Measurements from ENCODE around the gene POC1B.

Gene POC1B

GRCh38 chr12:89540586-89540985 lies 14.7 kb upstream of the POC1B start:
- Histone ChIP-seq H3K4me1 (ENCODE audit: control insufficient read depth in 1 of 2, insufficient read depth in 2 of 2, low read length in 2 of 2) (peaks cover 7 to 31% of the 10 kb centered on the region in 2 donors), H3K27me3 (ENCODE audit: control insufficient read depth in 1 of 2, insufficient read depth in 2 of 2, low read length in 2 of 2) (no peaks in the 10 kb centered on the region), H3K27ac (ENCODE audit: low read depth, low read length) (no peak overlapping the region), H3K9me3 (ENCODE audit: control insufficient read depth in 1 of 2, low read length in 2 of 2) (no peaks in the 10 kb centered on the region), H3K4me3 (ENCODE audit: low read depth in 1 of 2, low read length in 2 of 2) (no peak overlapping the region), H3K9ac (ENCODE audit: low read depth in 1 of 2, low read length in 2 of 2) (no peak overlapping the region), H3K36me3 (ENCODE audit: control insufficient read depth in 1 of 2, insufficient read depth in 2 of 2, low read length in 2 of 2) (no peaks in the 10 kb centered on the region)

- H3K4me3 ChIP-seq (ENCODE audit: low read depth in 1 of 2, low read length in 2 of 2): no peak overlapping the region
- no peak overlapping the region for H3K27ac ChIP-seq (ENCODE audit: low read depth, low read length)
- H3K9me3 ChIP-seq (ENCODE audit: control insufficient read depth in 1 of 2, low read length in 2 of 2): no peaks in the 10 kb centered on the region
- H3K27me3 ChIP-seq (ENCODE audit: control insufficient read depth in 1 of 2, insufficient read depth in 2 of 2, low read length in 2 of 2): no peaks in the 10 kb centered on the region
- H3K9ac ChIP-seq (ENCODE audit: low read depth in 1 of 2, low read length in 2 of 2): no peak overlapping the region
- no peaks in the 10 kb centered on the region for H3K36me3 ChIP-seq (ENCODE audit: control insufficient read depth in 1 of 2, insufficient read depth in 2 of 2, low read length in 2 of 2)
- H3K4me1 ChIP-seq (ENCODE audit: control insufficient read depth in 1 of 2, insufficient read depth in 2 of 2, low read length in 2 of 2): peaks cover 7 to 26% of the 10 kb centered on the region in 2 donors
These were observed 13.8 kb upstream of the POC1B start for GRCh38 chr12:89539426-89540223.

- Histone ChIP-seq H3K4me3 (ENCODE audit: low read depth in 1 of 2, low read length in 2 of 2) (no peak overlapping the region), H3K36me3 (ENCODE audit: control insufficient read depth in 1 of 2, insufficient read depth in 2 of 2, low read length in 2 of 2) (peaks cover 0 to under 1% of the 10 kb centered on the region in 2 donors), H3K27me3 (ENCODE audit: control insufficient read depth in 1 of 2, insufficient read depth in 2 of 2, low read length in 2 of 2) (no peaks in the 10 kb centered on the region), H3K27ac (ENCODE audit: low read depth, low read length) (no peak overlapping the region), H3K4me1 (ENCODE audit: control insufficient read depth in 1 of 2, insufficient read depth in 2 of 2, low read length in 2 of 2) (peaks cover 7 to 21% of the 10 kb centered on the region in 2 donors), H3K9me3 (ENCODE audit: control insufficient read depth in 1 of 2, low read length in 2 of 2) (no peaks in the 10 kb centered on the region), H3K9ac (ENCODE audit: low read depth in 1 of 2, low read length in 2 of 2) (no peak overlapping the region)
These were observed 13.1 kb upstream of the POC1B start for GRCh38 chr12:89538897-89539296.

DNA sequence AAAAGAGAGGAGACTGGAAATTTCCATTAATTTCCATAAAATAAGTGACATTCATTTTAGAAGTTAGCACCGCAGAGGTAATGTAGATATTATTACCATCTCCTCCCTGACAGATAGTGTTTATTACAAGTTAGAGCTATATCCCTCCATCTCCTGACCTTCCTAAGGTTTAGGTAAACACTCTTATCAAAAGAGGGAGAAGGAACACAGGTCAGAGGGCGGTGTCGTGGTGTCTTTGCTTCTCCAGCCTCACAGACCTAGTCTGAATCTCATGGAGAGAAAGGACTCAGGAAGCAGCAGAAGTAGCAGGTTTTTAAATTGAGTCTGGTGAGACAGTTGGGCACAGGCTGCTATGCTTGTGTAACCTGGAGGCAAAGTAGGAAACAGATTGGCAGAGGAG lies 11.5 kb upstream of the POC1B start:
- Histone ChIP-seq H3K9me3 (ENCODE audit: control insufficient read depth in 1 of 2, low read length in 2 of 2) (no peaks in the 10 kb centered on the region), H3K27ac (ENCODE audit: low read depth, low read length) (no peak overlapping the region), H3K27me3 (ENCODE audit: control insufficient read depth in 1 of 2, insufficient read depth in 2 of 2, low read length in 2 of 2) (no peaks in the 10 kb centered on the region), H3K36me3 (ENCODE audit: control insufficient read depth in 1 of 2, insufficient read depth in 2 of 2, low read length in 2 of 2) (peaks cover 0 to 4% of the 10 kb centered on the region in 2 donors), H3K4me1 (ENCODE audit: control insufficient read depth in 1 of 2, insufficient read depth in 2 of 2, low read length in 2 of 2) (peaks cover 2 to 10% of the 10 kb centered on the region in 2 donors), H3K9ac (ENCODE audit: low read depth in 1 of 2, low read length in 2 of 2) (no peak overlapping the region), H3K4me3 (ENCODE audit: low read depth in 1 of 2, low read length in 2 of 2) (no peak overlapping the region)

DNA sequence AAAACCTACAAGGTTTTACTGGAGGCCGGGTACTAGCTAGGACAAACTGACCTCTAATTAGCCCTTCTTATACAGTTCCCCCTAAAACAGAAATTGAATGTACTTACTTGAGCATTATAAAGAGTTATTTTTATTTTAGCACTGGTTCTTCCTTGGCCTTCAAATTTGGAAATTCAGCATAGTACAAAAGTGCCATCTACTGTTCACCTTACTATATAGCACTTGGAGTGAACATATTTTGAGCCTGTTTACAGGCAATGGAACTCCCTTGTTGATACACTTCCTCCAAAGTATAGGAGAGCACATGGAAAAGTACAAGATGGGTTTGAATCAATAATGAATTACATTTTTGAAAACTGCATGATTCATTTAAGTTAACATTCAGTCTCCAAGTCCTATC lies 3.9 kb upstream of the POC1B start:
- Histone ChIP-seq H3K27ac (ENCODE audit: low read depth, low read length) (no peak overlapping the region), H3K36me3 (ENCODE audit: control insufficient read depth in 1 of 2, insufficient read depth in 2 of 2, low read length in 2 of 2) (peaks cover 0 to 4% of the 10 kb centered on the region in 2 donors), H3K4me3 (ENCODE audit: low read depth in 1 of 2, low read length in 2 of 2) (no peak overlapping the region), H3K27me3 (ENCODE audit: control insufficient read depth in 1 of 2, insufficient read depth in 2 of 2, low read length in 2 of 2) (no peaks in the 10 kb centered on the region), H3K9me3 (ENCODE audit: control insufficient read depth in 1 of 2, low read length in 2 of 2) (no peaks in the 10 kb centered on the region), H3K4me1 (ENCODE audit: control insufficient read depth in 1 of 2, insufficient read depth in 2 of 2, low read length in 2 of 2) (peaks cover 11 to 17% of the 10 kb centered on the region in 2 donors), H3K9ac (ENCODE audit: low read depth in 1 of 2, low read length in 2 of 2) (no peak overlapping the region)

DNA sequence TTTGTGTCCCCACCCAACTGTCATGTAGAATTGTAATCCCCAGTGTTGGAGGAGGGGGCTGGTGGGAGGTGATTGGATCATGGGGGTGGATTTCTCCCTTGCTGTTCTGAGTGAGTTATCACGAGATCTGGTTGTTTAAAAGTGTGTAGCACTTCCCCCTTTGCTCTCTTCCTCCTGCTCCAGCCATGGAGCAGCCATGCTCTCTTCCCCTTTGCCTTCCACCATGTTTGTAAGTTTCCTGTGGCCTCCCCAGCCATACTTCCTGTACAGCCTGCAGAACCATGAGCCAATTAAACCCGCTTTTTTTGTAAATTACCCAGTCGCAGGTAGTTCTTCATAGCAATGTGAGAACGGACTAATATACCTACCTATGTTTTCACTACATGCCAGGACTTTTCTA lies 2.6 kb upstream of the POC1B start:
- Histone ChIP-seq H3K27me3 (ENCODE audit: control insufficient read depth in 1 of 2, insufficient read depth in 2 of 2, low read length in 2 of 2) (no peaks in the 10 kb centered on the region), H3K9me3 (ENCODE audit: control insufficient read depth in 1 of 2, low read length in 2 of 2) (no peaks in the 10 kb centered on the region), H3K4me1 (ENCODE audit: control insufficient read depth in 1 of 2, insufficient read depth in 2 of 2, low read length in 2 of 2) (peaks cover 16 to 25% of the 10 kb centered on the region in 2 donors), H3K4me3 (ENCODE audit: low read depth in 1 of 2, low read length in 2 of 2) (no peak overlapping the region), H3K36me3 (ENCODE audit: control insufficient read depth in 1 of 2, insufficient read depth in 2 of 2, low read length in 2 of 2) (no peaks in the 10 kb centered on the region), H3K9ac (ENCODE audit: low read depth in 1 of 2, low read length in 2 of 2) (no peak overlapping the region), H3K27ac (ENCODE audit: low read depth, low read length) (no peak overlapping the region)

DNA sequence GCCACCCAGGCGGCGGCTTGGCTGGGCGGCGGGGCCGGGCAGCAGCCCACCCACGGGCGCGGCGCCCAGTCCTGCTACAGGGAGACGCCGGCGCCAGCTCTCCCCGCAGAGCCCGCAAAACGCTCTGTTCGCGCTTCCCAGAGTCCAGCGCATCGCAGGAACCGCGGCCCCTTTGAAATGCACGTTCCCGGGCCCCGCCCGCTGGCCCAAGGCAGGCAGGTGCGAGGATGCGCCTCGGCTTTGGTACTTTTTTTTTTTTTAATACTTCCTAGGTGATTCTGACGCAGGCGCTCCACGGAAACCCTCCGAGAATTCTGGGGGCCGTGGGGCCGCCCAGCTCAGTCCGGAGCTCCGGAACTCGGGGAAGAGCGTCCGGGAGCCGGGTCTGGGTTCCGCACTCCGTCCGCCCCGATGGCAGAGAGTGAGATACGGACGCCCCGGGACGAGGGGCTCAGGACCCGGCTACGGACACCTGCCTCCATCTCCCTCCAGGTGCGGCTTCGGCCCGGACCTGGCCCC lies 483 bp downstream of the POC1B start:
- H3K4me3 ChIP-seq (ENCODE audit: low read depth in 1 of 2, low read length in 2 of 2): peak overlapping the region; percentile 77 to 100
- no peaks in the 10 kb centered on the region for H3K27me3 ChIP-seq (ENCODE audit: control insufficient read depth in 1 of 2, insufficient read depth in 2 of 2, low read length in 2 of 2)
- peak overlapping the region; percentile 82 to 92 for H3K9ac ChIP-seq (ENCODE audit: low read depth in 1 of 2, low read length in 2 of 2)
- peak overlapping the region; percentile 87 for H3K27ac ChIP-seq (ENCODE audit: low read depth, low read length)
- no peaks in the 10 kb centered on the region for H3K9me3 ChIP-seq (ENCODE audit: control insufficient read depth in 1 of 2, low read length in 2 of 2)
- H3K4me1 ChIP-seq (ENCODE audit: control insufficient read depth in 1 of 2, insufficient read depth in 2 of 2, low read length in 2 of 2): peaks cover 22 to 37% of the 10 kb centered on the region in 2 donors
- H3K36me3 ChIP-seq (ENCODE audit: control insufficient read depth in 1 of 2, insufficient read depth in 2 of 2, low read length in 2 of 2): no peaks in the 10 kb centered on the region

DNA sequence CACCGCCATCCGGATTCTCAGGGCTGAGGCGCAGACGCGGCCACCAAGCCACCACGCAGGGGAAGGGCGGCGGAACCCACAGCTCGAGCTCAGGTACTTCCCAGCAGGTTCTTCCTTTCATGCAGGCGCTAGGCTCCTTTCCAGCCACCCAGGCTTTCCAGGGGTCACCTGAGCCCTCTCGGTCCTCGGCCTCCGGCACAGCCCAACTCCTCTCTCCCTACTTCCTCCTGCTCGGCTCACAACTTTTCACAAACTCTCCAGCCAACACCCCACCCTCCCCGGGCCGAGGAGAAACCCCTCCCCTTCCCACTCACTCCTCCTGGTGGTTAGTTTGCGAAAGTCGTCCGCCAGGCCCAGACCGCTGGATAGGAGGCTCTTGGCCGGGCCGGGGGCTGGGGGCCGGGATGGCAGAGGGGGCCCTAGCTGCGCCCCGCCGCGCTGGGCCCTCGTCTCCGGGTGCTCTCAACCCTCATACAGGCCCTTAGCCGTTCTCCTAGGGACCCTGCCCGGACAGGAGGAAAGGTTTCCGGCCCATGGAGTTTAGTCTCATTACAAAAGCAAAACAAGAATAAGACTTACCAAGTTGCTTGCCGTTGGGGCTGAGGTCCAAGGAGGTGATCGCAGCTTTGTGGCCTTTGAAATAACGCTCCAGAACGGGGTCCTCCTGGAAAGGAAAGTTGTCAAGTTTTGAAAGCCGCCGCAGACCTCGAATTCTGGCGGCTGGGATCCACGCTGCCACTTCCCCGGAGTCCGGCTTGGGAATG lies 1.1 kb downstream of the POC1B start, which contains the start of gene GALNT4:
Gene GALNT4 (minus strand): TSS at position 256 of the 764 bp plus-strand sequence. CDS start 247 bp downstream, at position 9.
- Histone ChIP-seq H3K9me3 (ENCODE audit: control insufficient read depth in 1 of 2, low read length in 2 of 2) (no peaks in the 10 kb centered on the region), H3K9ac (ENCODE audit: low read depth in 1 of 2, low read length in 2 of 2) (peak within 1 kb of the TSS; percentile 82 to 92), H3K4me1 (ENCODE audit: control insufficient read depth in 1 of 2, insufficient read depth in 2 of 2, low read length in 2 of 2) (peaks cover 25 to 37% of the 10 kb centered on the region in 2 donors), H3K27ac (ENCODE audit: low read depth, low read length) (peak within 1 kb of the TSS; percentile 87), H3K27me3 (ENCODE audit: control insufficient read depth in 1 of 2, insufficient read depth in 2 of 2, low read length in 2 of 2) (no peaks in the 10 kb centered on the region), H3K4me3 (ENCODE audit: low read depth in 1 of 2, low read length in 2 of 2) (peak within 1 kb of the TSS; percentile 77 to 100), H3K36me3 (ENCODE audit: control insufficient read depth in 1 of 2, insufficient read depth in 2 of 2, low read length in 2 of 2) (no peaks in the 10 kb centered on the region)

DNA sequence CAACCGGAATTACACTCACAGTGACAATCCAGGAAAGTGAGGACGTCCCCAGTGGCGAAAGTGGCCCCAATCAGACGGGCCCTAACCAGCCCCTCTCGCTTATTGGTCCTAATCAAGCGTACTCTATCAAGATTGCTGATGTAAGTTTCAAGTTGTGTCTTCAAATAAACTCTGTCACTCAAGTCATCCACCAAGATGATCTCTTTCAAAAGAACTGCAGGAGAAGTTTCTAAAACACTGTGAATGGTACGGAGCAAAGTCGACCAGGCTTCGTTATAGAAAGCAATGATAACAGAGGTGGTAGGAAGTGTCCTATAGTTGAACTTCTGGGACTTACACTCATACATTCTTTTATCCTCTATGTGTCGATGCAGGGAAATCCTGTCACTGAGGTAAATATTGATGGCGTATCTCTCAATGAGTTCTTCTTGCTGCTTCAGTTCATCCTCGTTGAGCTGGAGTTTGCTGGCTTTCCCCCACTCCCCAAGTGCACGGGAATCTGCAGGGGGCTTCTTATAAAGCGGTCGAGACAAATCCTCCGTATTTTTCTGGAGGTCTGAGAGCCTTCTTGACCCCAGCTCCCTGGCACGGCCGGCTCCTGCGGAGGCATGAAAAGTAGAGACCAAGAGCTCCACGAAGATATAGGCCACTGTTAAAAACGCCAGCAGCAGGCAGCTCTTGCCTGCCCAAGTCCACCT lies 1.9 kb downstream of the POC1B start:
- H3K4me1 ChIP-seq (ENCODE audit: control insufficient read depth in 1 of 2, insufficient read depth in 2 of 2, low read length in 2 of 2): peaks cover 31 to 37% of the 10 kb centered on the region in 2 donors

More for the DNA sequence above, 1.9 kb downstream of the POC1B start:
- Histone ChIP-seq H3K9me3 (ENCODE audit: control insufficient read depth in 1 of 2, low read length in 2 of 2) (no peaks in the 10 kb centered on the region), H3K27me3 (ENCODE audit: control insufficient read depth in 1 of 2, insufficient read depth in 2 of 2, low read length in 2 of 2) (no peaks in the 10 kb centered on the region), H3K4me3 (ENCODE audit: low read depth in 1 of 2, low read length in 2 of 2) (peak overlapping the region; percentile 77 to 100), H3K36me3 (ENCODE audit: control insufficient read depth in 1 of 2, insufficient read depth in 2 of 2, low read length in 2 of 2) (no peaks in the 10 kb centered on the region), H3K27ac (ENCODE audit: low read depth, low read length) (peak overlapping the region; percentile 87), H3K9ac (ENCODE audit: low read depth in 1 of 2, low read length in 2 of 2) (peak overlapping the region; percentile 82 to 92)

All from duodenal mucosa (tissue), 2 donors.